Activated B cell treated with CpG ODN at 0.5 μM for 24 hours (primary cell): ENCODE results near the gene STAT6. TPM values are rescaled to one million over a fixed set of nuclear protein-coding genes. Genes with fewer than 3 reads are reported as not detected.

Source experiments
- ATAC-seq: fragments of 200-7000 bp; cut with Tn5 transposase; one replicate; pipeline ENCODE4 v1.10.0; 2021; ENCODE audit warnings: low read depth, mild to moderate bottlenecking, moderate library complexity
- CTCF ChIA-PET: fragments of 350-600 bp; sonication (Branson Sonifier 250); formaldehyde crosslinking; loops from one replicate; lab custom pipeline; 2021; ENCODE audit warnings: antibody characterized with exemption; lab: Charles Lee
- POLR2A ChIA-PET: fragments of 350-600 bp; sonication (Branson Sonifier 250); formaldehyde crosslinking; loops from one replicate; lab custom pipeline; 2021; ENCODE audit warnings: antibody characterized with exemption; lab: Charles Lee
- DNase-seq: peaks from one replicate; pipeline ENCODE4 v3.0.0; 2022
- H3K27ac Mint-ChIP-seq: one replicate; pipeline ENCODE4 v1.8.0; 2020; ENCODE audit warnings: mixed read lengths
- H3K27me3 Mint-ChIP-seq: one replicate; pipeline ENCODE4 v1.8.0; 2021; ENCODE audit warnings: mixed read lengths
- H3K36me3 Mint-ChIP-seq: one replicate; pipeline ENCODE4 v1.8.0; 2021; ENCODE audit warnings: low read depth, mixed read lengths
- H3K4me1 Mint-ChIP-seq: one replicate; pipeline ENCODE4 v1.8.0; 2021; ENCODE audit warnings: mixed read lengths
- H3K4me3 Mint-ChIP-seq: one replicate; pipeline ENCODE4 v1.8.0; 2020; ENCODE audit warnings: mild to moderate bottlenecking, mixed read lengths
- H3K9me3 Mint-ChIP-seq: one replicate; pipeline ENCODE4 v1.8.0; 2020; ENCODE audit warnings: mixed read lengths
- intact Hi-C: fragments of 100-400 bp; cut with micrococcal nuclease; formaldehyde crosslinking; loops from one replicate; pipeline ENCODE4 v1.15.1; 2024
- total RNA-seq: library from RNA; stranded (reverse); gene quantifications from 2 replicates; pipeline ENCODE4 v1.2.3, GENCODE V29; 2022
- TF ChIP-seq, protein P1 (sequence below): fragments of 200-600 bp; IDR thresholded peaks from one replicate; pipeline ENCODE4 v1.8.0; 2022; ENCODE audit warnings: antibody characterized with exemption, mild to moderate bottlenecking

Gene STAT6
- total RNA-seq, 1 donor from 2014 or later, result 745 TPM

- ChIA-PET CTCF (no interaction called here), POLR2A (no interaction called here)
- intact Hi-C loops, result no loop called here
- ATAC-seq, result no peak
- no peak for DNase-seq
- peaks cover 9% of the 10 kb centered on the region for H3K4me1 Mint-ChIP-seq
- TF ChIP-seq, protein P1, sequence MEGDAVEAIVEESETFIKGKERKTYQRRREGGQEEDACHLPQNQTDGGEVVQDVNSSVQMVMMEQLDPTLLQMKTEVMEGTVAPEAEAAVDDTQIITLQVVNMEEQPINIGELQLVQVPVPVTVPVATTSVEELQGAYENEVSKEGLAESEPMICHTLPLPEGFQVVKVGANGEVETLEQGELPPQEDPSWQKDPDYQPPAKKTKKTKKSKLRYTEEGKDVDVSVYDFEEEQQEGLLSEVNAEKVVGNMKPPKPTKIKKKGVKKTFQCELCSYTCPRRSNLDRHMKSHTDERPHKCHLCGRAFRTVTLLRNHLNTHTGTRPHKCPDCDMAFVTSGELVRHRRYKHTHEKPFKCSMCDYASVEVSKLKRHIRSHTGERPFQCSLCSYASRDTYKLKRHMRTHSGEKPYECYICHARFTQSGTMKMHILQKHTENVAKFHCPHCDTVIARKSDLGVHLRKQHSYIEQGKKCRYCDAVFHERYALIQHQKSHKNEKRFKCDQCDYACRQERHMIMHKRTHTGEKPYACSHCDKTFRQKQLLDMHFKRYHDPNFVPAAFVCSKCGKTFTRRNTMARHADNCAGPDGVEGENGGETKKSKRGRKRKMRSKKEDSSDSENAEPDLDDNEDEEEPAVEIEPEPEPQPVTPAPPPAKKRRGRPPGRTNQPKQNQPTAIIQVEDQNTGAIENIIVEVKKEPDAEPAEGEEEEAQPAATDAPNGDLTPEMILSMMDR, result no peak
- H3K27me3 Mint-ChIP-seq, result peaks cover 7% of the 10 kb centered on the region
- no peaks in the 10 kb centered on the region for H3K9me3 Mint-ChIP-seq
- no peak overlapping the region for H3K27ac Mint-ChIP-seq
- no peak overlapping the region for H3K4me3 Mint-ChIP-seq
- H3K36me3 Mint-ChIP-seq, result no peaks in the 10 kb centered on the region
These were observed 42.3 kb upstream of the STAT6 start for GRCh38 chr12:57153415-57153997.

DNA sequence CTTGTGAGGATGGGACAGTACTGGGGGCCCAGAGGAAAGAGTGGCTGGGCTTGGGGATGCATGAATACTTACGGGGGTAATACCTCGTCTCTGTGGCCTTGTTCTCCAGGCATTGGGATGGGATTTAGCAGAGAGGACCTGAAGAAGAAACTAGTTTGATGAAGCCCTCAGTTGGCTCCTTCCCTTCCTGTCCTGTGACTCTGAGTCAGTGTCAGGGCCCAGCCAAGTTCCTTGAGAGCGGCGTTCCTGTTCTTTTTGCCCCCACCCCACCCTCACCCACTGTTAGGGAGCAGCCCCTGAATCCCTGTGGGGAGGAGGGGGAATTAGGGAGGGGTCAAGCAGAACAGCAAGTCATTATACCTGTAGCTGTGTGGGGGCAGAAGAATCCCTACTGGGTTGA lies 41.5 kb upstream of the STAT6 start:
- ATAC-seq, result no peak
- no peaks in the 10 kb centered on the region for H3K9me3 Mint-ChIP-seq
- intact Hi-C loops, result no loop called here
- TF ChIP-seq, protein P1, result no peak
- no peak overlapping the region for H3K27ac Mint-ChIP-seq
- H3K27me3 Mint-ChIP-seq, result peaks cover 7% of the 10 kb centered on the region
- no peak overlapping the region for H3K4me3 Mint-ChIP-seq
- ChIA-PET CTCF (no interaction called here), POLR2A (no interaction called here)
- no peak for DNase-seq
- H3K36me3 Mint-ChIP-seq, result no peaks in the 10 kb centered on the region
- H3K4me1 Mint-ChIP-seq, result peaks cover 5% of the 10 kb centered on the region

GRCh38 chr12:57151741-57152630 lies 40.8 kb upstream of the STAT6 start:
- intact Hi-C loops, result no loop called here
- peaks cover 3% of the 10 kb centered on the region for H3K4me1 Mint-ChIP-seq
- CTCF ChIA-PET, result no interaction called here

GRCh38 chr12:57150400-57151000 lies 39.3 kb upstream of the STAT6 start:
- Mint-ChIP-seq H3K9me3 (no peaks in the 10 kb centered on the region), H3K27ac (no peak overlapping the region), H3K36me3 (no peaks in the 10 kb centered on the region), H3K27me3 (no peaks in the 10 kb centered on the region), H3K4me1 (peaks cover 3% of the 10 kb centered on the region), H3K4me3 (no peak overlapping the region)
- ChIA-PET POLR2A (no interaction called here), CTCF (no interaction called here)
- TF ChIP-seq, protein P1, result no peak
- ATAC-seq, result no peak
- intact Hi-C loops, result no loop called here
- DNase-seq, result no peak

More at GRCh38 chr12:57151741-57152630, 40.8 kb upstream of the STAT6 start:
- peaks cover 5% of the 10 kb centered on the region for H3K27me3 Mint-ChIP-seq
- H3K4me3 Mint-ChIP-seq, result no peak overlapping the region
- TF ChIP-seq, protein P1, result no peak
- H3K9me3 Mint-ChIP-seq, result no peaks in the 10 kb centered on the region
- ATAC-seq (no peak), DNase-seq (no peak)
- POLR2A ChIA-PET, result no interaction called here
- no peak overlapping the region for H3K27ac Mint-ChIP-seq
- H3K36me3 Mint-ChIP-seq, result no peaks in the 10 kb centered on the region
